Cardiac fibroblast (primary cell): ENCODE measurements around the gene VEGFA.

Source experiments
- DNase-seq, 2 donors: peaks; one replicate each; pipeline versions ENCODE4 v3.0.0 to v3.0.0-alpha.2; 2010; ENCODE audit warnings: low read depth in 2 of 2
- H3K4me3 ChIP-seq, 2 donors: replicated peaks in 1 of 2; 1 replicate in 1 of 2; 2 replicates in 1 of 2; pipeline ENCODE4 v1.5.1; 2011; ENCODE audit warnings: low read depth in 2 of 2, low read length in 2 of 2, mild to moderate bottlenecking in 2 of 2, moderate library complexity in 1 of 2
- TF ChIP-seq, protein P1 (sequence below): IDR thresholded peaks from one replicate; pipeline ENCODE4 v1.5.1; 2011; ENCODE audit warnings: low read depth, mild to moderate bottlenecking, low read length, inconsistent platforms

VEGFA gene

DNA sequence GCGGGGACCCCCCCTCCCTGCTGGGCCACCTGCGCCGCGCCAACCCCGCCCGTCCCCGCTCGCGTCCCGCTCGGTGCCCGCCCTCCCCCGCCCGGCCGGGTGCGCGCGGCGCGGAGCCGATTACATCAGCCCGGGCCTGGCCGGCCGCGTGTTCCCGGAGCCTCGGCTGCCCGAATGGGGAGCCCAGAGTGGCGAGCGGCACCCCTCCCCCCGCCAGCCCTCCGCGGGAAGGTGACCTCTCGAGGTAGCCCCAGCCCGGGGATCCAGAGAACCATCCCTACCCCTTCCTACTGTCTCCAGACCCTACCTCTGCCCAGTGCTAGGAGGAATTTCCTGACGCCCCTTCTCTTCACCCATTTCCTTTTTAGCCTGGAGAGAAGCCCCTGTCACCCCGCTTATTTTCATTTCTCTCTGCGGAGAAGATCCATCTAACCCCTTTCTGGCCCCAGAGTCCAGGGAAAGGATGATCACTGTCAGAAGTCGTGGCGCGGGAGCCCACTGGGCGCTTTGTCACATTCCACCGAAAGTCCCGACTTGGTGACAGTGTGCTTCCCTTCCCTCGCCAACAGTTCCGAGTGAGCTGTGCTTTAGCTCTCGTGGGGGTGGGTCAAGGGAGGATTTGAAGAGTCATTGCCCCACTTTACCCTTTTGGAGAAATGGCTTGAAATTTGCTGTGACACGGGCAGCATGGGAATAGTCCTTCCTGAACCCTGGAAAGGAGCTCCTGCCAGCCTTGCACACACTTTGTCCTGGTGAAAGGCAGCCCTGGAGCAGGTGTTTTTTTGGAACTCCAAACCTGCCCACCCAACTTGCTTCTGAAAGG, 2.1 kb downstream of the VEGFA start:
- TF ChIP-seq, protein P1, sequence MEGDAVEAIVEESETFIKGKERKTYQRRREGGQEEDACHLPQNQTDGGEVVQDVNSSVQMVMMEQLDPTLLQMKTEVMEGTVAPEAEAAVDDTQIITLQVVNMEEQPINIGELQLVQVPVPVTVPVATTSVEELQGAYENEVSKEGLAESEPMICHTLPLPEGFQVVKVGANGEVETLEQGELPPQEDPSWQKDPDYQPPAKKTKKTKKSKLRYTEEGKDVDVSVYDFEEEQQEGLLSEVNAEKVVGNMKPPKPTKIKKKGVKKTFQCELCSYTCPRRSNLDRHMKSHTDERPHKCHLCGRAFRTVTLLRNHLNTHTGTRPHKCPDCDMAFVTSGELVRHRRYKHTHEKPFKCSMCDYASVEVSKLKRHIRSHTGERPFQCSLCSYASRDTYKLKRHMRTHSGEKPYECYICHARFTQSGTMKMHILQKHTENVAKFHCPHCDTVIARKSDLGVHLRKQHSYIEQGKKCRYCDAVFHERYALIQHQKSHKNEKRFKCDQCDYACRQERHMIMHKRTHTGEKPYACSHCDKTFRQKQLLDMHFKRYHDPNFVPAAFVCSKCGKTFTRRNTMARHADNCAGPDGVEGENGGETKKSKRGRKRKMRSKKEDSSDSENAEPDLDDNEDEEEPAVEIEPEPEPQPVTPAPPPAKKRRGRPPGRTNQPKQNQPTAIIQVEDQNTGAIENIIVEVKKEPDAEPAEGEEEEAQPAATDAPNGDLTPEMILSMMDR: no peak
- H3K4me3 ChIP-seq: peak overlapping the region; percentile 96 to 98
- peak; percentile 47 to 51 for DNase-seq

DNA sequence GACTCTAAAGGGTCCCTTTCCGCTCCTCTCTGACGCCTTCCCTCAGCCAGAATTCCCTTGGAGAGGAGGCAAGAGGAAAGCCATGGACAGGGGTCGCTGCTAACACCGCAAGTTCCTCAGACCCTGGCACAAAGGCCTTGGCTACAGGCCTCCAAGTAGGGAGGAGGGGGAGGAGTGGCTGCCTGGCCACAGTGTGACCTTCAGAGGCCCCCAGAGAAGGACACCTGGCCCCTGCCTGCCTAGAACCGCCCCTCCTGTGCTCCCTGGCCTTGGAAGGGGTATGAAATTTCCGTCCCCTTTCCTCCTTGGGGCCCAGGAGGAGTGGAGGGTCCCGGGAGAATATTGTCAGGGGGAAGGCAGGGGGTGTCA, 2.7 kb downstream of the VEGFA start:
- TF ChIP-seq, protein P1: peak; percentile 1
- peak overlapping the region; percentile 96 to 98 for H3K4me3 ChIP-seq
- DNase-seq: peak; percentile 20 to 32

DNA sequence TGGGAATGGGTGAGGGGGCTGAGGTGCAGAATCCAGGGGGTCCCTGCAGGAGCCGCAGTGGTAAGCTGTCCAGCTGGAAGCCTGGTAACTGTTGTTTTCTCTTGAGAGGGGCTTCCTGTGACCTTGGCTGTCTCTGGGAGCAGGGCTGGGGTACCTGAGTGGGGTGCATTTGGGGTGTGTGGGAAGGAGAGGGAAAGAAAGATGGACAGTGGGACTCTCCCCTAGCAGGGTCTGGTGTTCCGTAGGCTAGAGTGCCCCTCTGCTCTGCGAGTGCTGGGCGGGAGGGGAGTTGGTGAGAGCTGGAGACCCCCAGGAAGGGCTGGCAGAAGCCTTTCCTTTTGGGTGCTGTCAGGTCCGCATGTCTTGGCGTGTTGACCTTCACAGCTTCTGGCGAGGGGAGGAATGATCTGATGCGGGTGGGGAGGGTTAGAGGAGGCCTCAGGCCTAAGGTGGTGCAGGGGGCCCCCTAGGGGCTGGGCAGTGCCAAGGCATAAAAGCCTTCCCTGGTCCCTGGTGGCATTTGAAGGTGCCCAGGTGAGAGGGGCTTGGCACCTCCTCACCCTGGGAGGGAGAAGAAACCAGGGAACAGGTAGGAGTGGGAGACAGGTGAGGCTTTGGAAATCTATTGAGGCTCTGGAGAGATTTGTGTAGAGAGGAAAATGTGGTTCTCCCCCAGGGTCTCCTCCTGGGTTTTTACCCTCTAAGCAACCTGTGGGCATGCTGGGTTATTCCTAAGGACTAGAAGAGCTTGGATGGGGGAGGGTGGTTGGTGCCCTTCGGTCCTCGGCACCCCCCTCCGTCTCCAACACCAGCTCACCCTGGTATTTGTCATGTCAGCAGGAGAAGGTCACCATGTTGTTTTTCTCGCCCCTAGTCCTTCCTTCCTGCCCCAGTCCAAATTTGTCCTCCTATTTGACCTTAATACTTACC, 3.3 kb downstream of the VEGFA start:
- TF ChIP-seq, protein P1: peak; percentile 89
- peak; percentile 60 to 66 for DNase-seq
- H3K4me3 ChIP-seq: peak overlapping the region; percentile 96 to 98

DNA sequence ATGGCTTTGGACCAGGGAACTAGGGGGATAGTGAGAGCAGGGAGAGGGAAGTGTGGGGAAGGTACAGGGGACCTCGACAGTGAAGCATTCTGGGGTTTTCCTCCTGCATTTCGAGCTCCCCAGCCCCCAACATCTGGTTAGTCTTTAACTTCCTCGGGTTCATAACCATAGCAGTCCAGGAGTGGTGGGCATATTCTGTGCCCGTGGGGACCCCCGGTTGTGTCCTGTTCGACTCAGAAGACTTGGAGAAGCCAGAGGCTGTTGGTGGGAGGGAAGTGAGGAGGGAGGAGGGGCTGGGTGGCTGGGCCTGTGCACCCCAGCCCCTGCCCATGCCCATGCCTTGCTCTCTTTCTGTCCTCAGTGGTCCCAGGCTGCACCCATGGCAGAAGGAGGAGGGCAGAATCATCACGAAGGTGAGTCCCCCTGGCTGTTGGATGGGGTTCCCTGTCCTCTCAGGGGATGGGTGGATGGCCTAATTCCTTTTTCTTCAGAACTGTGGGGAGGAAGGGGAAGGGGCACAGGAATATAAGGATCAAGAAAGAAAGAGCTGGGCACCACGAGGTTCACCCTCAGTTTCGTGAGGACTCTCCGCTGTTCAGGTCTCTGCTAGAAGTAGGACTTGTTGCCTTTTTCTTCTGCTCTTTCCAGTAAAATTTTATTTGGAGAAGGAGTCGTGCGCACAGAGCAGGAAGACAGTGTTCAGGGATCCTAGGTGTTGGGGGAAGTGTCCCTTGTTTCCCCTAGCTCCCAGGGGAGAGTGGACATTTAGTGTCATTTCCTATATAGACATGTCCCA, 4.2 kb downstream of the VEGFA start:
- TF ChIP-seq, protein P1: no peak
- DNase-seq: no peak
- peak overlapping the region; percentile 11 to 98 for H3K4me3 ChIP-seq

DNA sequence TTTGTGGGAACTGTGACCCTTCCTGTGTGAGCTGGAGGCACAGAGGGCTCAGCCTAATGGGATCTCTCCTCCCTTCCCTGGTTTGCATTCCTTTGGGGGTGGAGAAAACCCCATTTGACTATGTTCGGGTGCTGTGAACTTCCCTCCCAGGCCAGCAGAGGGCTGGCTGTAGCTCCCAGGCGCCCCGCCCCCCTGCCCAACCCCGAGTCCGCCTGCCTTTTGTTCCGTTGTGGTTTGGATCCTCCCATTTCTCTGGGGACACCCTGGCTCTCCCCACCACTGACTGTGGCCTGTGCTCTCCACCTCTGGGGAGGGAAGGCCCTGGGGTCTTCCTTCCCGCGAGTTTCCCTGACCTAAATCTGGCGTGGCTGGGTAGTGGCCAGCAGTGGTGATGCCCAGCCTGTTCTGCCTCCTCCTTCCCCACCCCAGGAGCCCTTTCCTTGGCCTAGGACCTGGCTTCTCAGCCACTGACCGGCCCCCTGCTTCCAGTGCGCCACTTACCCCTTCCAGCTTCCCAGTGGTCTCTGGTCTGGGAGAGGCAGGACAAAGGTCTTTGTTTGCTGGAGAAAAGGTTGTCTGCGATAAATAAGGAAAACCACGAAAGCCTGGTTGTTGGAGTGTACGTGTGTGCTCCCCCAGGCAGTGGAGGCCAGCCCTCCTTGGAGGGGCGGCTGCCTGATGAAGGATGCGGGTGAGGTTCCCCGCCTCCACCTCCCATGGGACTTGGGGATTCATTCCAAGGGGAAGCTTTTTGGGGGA, 4.9 kb downstream of the VEGFA start:
- peak overlapping the region; percentile 11 to 98 for H3K4me3 ChIP-seq
- TF ChIP-seq, protein P1: peak; percentile 88
- DNase-seq: peak; percentile 74 to 79

DNA sequence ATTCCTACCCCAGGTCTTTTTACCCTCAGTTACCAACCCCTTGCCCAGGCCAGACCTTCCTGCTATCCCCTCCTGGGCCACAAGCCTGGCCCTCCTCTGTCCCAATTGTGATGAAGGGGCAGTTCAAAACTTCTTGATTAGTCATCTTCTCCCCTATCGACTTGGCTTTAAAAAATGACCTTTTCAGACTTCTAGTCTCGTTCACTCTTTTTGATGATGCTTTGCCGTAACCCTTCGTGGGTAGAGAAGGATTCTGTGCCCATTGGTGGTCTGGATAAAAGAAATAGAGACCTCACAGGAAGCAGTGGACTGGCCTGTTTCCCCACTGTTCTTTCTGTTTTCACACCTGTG, 5.5 kb downstream of the VEGFA start:
- H3K4me3 ChIP-seq: peak overlapping the region in 1 of 2 donors; percentile 98
- TF ChIP-seq, protein P1: no peak
- DNase-seq: no peak
